K562 (cell line): ENCODE data around the gene SEC22A. TPM values are rescaled to one million over a fixed set of nuclear protein-coding genes. Genes with fewer than 3 reads are reported as not detected.

Source experiments
- ATAC-seq: fragments of 200-7000 bp; cut with Tn5 transposase; 3 replicates; pipeline ENCODE4 v1.9.1; 2020; ENCODE audit warnings: moderate library complexity
- BruUV-seq: library from RNA; stranded (reverse); fragments of 400-500 nt; replicated peaks from 2 replicates; lab custom pipeline; 2021; lab: Mats Ljungman, UMichigan
- CTCF ChIA-PET: fragments of 300-600 bp; formaldehyde crosslinking; extraction: SDS; loops from one replicate; lab custom pipeline; 2021; ENCODE audit warnings: low intra/inter-chr PET ratio; lab: Yijun Ruan, JAX
- POLR2A ChIA-PET: fragments of 300-600, 350-650 bp; sonication (Branson Sonifier 250); formaldehyde crosslinking; extraction: SDS; loops from one replicate; lab custom pipeline; 2021; ENCODE audit warnings: antibody characterized with exemption, inconsistent platforms; lab: Yijun Ruan, JAX
- DNase-seq, 4 experiments: peaks; one replicate each; pipeline versions ENCODE4 v3.0.0 to v3.0.0-alpha.2; 2011 to 2018; ENCODE audit warnings: low spot score in 3 of 4, mixed read lengths in 3 of 4; ENCODE audit errors: extremely low read depth in 1 of 4
- FAIRE-seq: peaks from 2 replicates; lab custom pipeline; 2011; peaks lifted over from hg19 to GRCh38; lab: Jason Lieb, UNC
- H2AFZ ChIP-seq: 2 replicates; pipeline ENCODE4 v1.6.0; 2011; ENCODE audit warnings: low read depth, low read length, control low read depth, inconsistent platforms
- H3K27ac ChIP-seq: fragments of 200-600 bp; 3 replicates; pipeline ENCODE4 v1.8.0; 2011; ENCODE audit warnings: low read depth, mild to moderate bottlenecking, control low read depth, inconsistent platforms, low read length, moderate library complexity, mixed read lengths; ENCODE audit errors: extremely low read depth
- H3K27me3 ChIP-seq, 2 experiments: fragments of 300-600 bp in 1 of 2; 2 replicates in 1 of 2; 3 replicates in 1 of 2; pipeline versions ENCODE4 v1.6.0 to v1.8.0; 2011; ENCODE audit warnings: inconsistent platforms in 2 of 2, low read length in 2 of 2, mild to moderate bottlenecking in 1 of 2, mixed read lengths in 1 of 2, moderate library complexity in 1 of 2; ENCODE audit not compliant: control insufficient read depth in 2 of 2, insufficient read depth in 2 of 2
- H3K36me3 ChIP-seq: fragments of 300-600 bp; 3 replicates; pipeline ENCODE4 v1.8.0; 2011; ENCODE audit warnings: mild to moderate bottlenecking, low read length, inconsistent platforms; ENCODE audit not compliant: control insufficient read depth, insufficient read depth
- H3K4me1 ChIP-seq, 2 experiments: fragments of 200-600 bp in 1 of 2; replicated peaks in 1 of 2; 2 replicates in 1 of 2; 3 replicates in 1 of 2; pipeline versions ENCODE4 v1.5.1 to v1.8.0; 2011; ENCODE audit warnings: inconsistent platforms in 2 of 2, low read length in 2 of 2, mild to moderate bottlenecking in 1 of 2, mixed read lengths in 1 of 2, moderate library complexity in 1 of 2; ENCODE audit not compliant: control insufficient read depth in 2 of 2, insufficient read depth in 2 of 2
- H3K4me2 ChIP-seq: 2 replicates; pipeline ENCODE4 v1.6.1; 2011; ENCODE audit warnings: low read length, control low read depth, inconsistent platforms, mixed read lengths; ENCODE audit not compliant: insufficient read depth
- H3K4me3 ChIP-seq: fragments of 200-600 bp; sonication (generic), shearing (Covaris generic); 2 replicates; pipeline ENCODE4 v1.5.1; 2016; ENCODE audit warnings: control low read depth, inconsistent platforms
- H3K79me2 ChIP-seq: fragments of 200-600 bp; 3 replicates; pipeline ENCODE4 v1.8.0; 2011; ENCODE audit warnings: low read length, inconsistent platforms; ENCODE audit not compliant: control insufficient read depth, insufficient read depth
- H3K9ac ChIP-seq, 2 experiments: 2 replicates each; pipeline versions ENCODE4 v1.6.0 to v1.6.1; 2011; ENCODE audit warnings: low read depth in 2 of 2, low read length in 2 of 2, control low read depth in 1 of 2, inconsistent platforms in 1 of 2, mild to moderate bottlenecking in 1 of 2, mixed read lengths in 1 of 2; ENCODE audit not compliant: insufficient read depth in 1 of 2
- H3K9me1 ChIP-seq: one replicate; pipeline ENCODE4 v1.6.0; 2011; ENCODE audit warnings: inconsistent platforms, mild to moderate bottlenecking, low read length, moderate library complexity; ENCODE audit not compliant: control insufficient read depth, insufficient read depth
- H3K9me3 ChIP-seq: replicated peaks from 2 replicates; pipeline ENCODE4 v1.5.1; 2011; ENCODE audit warnings: low read depth, low read length, inconsistent platforms; ENCODE audit not compliant: control insufficient read depth, insufficient read depth
- H4K20me1 ChIP-seq: replicated peaks from 2 replicates; pipeline ENCODE4 v1.6.1; 2011; ENCODE audit warnings: low read length, inconsistent platforms, mixed read lengths; ENCODE audit not compliant: control insufficient read depth, insufficient read depth
- MGA ChIP-seq: fragments of 450-650 bp; IDR thresholded peaks from 2 replicates; pipeline ENCODE4 v1.6.1; 2016; ENCODE audit warnings: mild to moderate bottlenecking, moderate library complexity
- NFXL1 ChIP-seq: fragments of 450-650 bp; formaldehyde crosslinking; IDR thresholded peaks from 2 replicates; pipeline ENCODE4 v1.4.0; 2021; ENCODE audit warnings: mild to moderate bottlenecking
- SNAPC5 ChIP-seq: fragments of 250-450 bp; sonication (Bioruptor Pico); IDR thresholded peaks from 2 replicates; pipeline ENCODE4 v1.8.0; 2021; ENCODE audit warnings: moderate library complexity, mild to moderate bottlenecking, inconsistent platforms
- TAF9B ChIP-seq: fragments of 450-650 bp; IDR thresholded peaks from 2 replicates; pipeline ENCODE4 v1.6.1; 2018; ENCODE audit warnings: mild to moderate bottlenecking; ENCODE audit not compliant: partially characterized antibody
- TCF15 ChIP-seq: fragments of 250-450 bp; sonication (Bioruptor Pico); IDR thresholded peaks from 2 replicates; pipeline ENCODE4 v1.8.0; 2022; ENCODE audit warnings: moderate library complexity, mild to moderate bottlenecking, inconsistent platforms
- WGBS: fragments of 100-300 bp; shearing (Covaris generic); methylation state at CpG from one replicate; pipeline ENCODE4 v1.1.6; 2016; ENCODE audit warnings: low coverage, mixed read lengths; ENCODE audit not compliant: insufficient coverage; ENCODE audit errors: missing lambda C conversion rate; 5-methylcytosine and 5-hydroxymethylcytosine counted together
- in situ Hi-C: fragments of 300-500 bp; cut with MboI; formaldehyde crosslinking; loops from 4 replicates; pipeline ENCODE4 v1.15.0; 2018; ENCODE audit warnings: inconsistent platforms, mixed read lengths
- intact Hi-C: fragments of 100-400 bp; cut with micrococcal nuclease; formaldehyde crosslinking; loops from 2 replicates; pipeline ENCODE4 v1.14.2; 2022
- polyA plus RNA-seq, 8 experiments: library from polyadenylated mRNA; depleted of rRNA in 4 of 8; stranded (reverse) in 5 of 8; unstranded in 3 of 8; fragments of >200 nt; fragmentation: Nextera tagmentation in 2 of 8; fragmentation: Illumina TruSeq in 1 of 8; extraction: Ambion mirVana in 2 of 8; extraction: Trizol in 1 of 8; gene quantifications; 2 replicates each; pipeline versions ENCODE4 v1.2.1 to v1.2.3, GENCODE V29; 2011 to 2014; ENCODE audit warnings: inconsistent platforms in 1 of 8, missing spikeins in 1 of 8
- total RNA-seq, 7 experiments: library from RNA; depleted of rRNA in 6 of 7; stranded (reverse); fragments of >200 nt in 6 of 7; fragmentation: Illumina TruSeq in 2 of 7; extraction: Trizol in 2 of 7; gene quantifications; 2 replicates each; pipeline versions ENCODE4 v1.2.1 to v1.2.3, GENCODE V29; 2011 to 2021; ENCODE audit warnings: low replicate concordance in 1 of 7

Gene SEC22A
- total and polyA plus RNA-seq, 9 of the 15 experiments (the other 6 are each of a cell fraction or from before 2014, with no cell fraction given), result 7.9 to 44.5 (median 20.5) TPM

- Histone ChIP-seq H3K9me1 (no peaks in the 10 kb centered on the region), H2AFZ (no peak overlapping the region), H3K4me1 (no peaks in the 10 kb centered on the region), H3K27ac (no peak overlapping the region), H4K20me1 (no peaks in the 10 kb centered on the region), H3K4me3 (no peak overlapping the region), H3K9ac (no peak overlapping the region), H3K79me2 (no peaks in the 10 kb centered on the region), H3K27me3 (no peaks in the 10 kb centered on the region), H3K36me3 (no peaks in the 10 kb centered on the region), H3K9me3 (no peaks in the 10 kb centered on the region), H3K4me2 (no peak overlapping the region)
- FAIRE-seq (no peak), DNase-seq (peak in 1 of 4 experiments; percentile 1), ATAC-seq (no peak)
- WGBS, result 3% methylated on average over 3 of the region's 3 CpGs
- CTCF ChIA-PET, result no interaction called here
- BruUV-seq, result no TSS peak
- POLR2A ChIA-PET, result interaction anchor here (0.8 kb wide), 1 partner anchor 9 kb away, joined by 3 read pairs; no protein-coding TSS in a partner anchor
- in situ Hi-C loops, result no loop called here
- intact Hi-C loops, result no loop called here
- TF ChIP-seq SNAPC5, result no peak
- TF ChIP-seq MGA, result no peak
- no peak for TF ChIP-seq TAF9B
- TF ChIP-seq TCF15 (CRISPR knock-in tag), result no peak
- no peak for TF ChIP-seq NFXL1 (CRISPR knock-in tag)
These were observed 73.9 kb downstream of the SEC22A start for GRCh38 chr3:123275691-123276090.
